Stimulated activated CD4-positive, alpha-beta T cell treated with anti-CD3 and anti-CD28 coated beads, Interleukin-12 subunit alpha, Interleukin-12 subunit beta, amount 100 ng/mL, for 48 hours (primary cell): ENCODE measurements around the gene CTNNA1.
"Not testable (repeated sequence)": the region's sequence is repeated elsewhere in the genome, so short reads cannot be mapped to it uniquely, and the experiment has no call there.

Experiments
- DNase-seq, 3 donors: peaks; one replicate each; pipeline ENCODE4 v3.0.0-alpha.2; 2020; ENCODE audit warnings: low read depth in 2 of 3, low spot score in 1 of 3

The CTNNA1 gene

DNA sequence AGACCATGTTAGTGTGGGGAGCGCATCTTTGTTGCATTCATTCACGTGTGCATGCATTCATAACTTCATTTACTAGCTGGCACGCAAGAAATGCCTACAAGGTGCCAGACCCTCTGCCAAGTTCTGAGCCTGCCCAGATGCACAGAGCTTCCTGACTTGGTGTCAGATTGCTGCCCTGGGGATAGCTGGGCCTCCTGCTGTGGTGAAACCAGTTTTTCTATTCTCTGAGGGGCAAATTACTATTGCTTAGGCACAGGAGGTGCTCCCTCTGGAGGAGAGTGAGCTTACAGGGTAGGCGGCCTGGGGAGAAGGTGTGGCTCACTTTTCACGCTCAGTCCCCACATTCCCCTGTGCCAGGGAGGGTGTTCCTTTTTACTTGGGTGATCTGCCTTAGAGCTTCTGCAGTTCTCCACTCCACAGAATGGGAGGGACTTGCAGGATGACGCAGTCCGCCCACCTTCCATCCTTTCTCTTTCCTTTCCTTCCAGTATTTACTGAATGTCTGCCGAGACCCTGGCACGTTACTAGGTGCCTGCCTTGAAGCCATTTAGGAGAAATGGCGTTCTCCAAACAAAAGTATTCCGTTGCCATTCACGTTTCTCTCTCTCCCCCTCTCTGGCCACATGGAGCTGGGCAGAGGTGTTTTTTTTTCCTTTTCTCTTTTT, 27.9 kb upstream of the CTNNA1 start:
- no peak for DNase-seq

DNA sequence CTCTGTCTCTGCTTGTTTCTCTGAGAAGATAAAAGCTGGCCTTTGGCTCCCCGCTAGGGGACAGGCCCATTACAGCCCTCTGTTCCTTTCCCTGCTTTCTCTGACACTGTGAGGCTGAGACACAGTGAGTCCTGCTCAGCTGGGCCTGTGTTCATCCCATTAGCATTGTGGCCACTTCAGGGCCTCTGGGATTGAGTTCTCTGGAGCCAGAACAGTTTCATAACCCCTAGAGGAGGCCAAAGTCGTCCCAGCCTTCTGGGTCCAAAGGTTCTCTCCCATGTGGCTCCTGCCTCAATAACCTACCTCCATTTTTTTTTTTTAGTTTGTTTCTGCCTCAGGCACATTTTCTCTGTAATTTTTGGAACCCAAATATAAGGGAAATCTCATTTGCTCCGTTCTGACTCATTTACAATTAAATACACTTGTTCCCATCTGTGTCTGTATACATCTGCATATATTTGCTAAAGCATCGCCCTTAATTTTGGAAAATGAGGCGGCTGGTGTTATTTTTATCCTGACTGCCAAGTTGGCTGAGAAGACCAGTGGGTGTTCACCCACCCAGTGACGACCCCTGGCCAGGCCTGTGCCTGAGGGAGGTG, 27.3 kb upstream of the CTNNA1 start:
- no peak for DNase-seq

DNA sequence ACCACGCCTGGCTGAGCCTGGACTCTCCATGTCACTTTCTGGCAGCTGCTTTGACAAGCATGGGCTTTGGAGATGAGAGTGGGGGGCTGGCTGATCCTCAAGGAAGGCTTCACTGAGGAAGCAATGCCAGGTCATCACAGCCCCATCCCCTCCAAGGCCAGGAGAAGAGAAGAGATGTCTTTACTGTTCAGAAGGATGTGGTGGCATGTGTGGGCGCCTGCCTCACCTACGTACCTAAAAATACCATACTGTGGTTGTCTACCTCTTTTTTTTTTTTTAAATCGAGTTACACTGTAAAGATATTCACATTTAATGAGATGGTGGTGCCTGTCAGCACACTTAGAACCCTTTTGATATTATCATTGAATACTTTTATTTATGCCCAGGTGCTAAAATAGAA, 26.4 kb upstream of the CTNNA1 start:
- no peak for DNase-seq

DNA sequence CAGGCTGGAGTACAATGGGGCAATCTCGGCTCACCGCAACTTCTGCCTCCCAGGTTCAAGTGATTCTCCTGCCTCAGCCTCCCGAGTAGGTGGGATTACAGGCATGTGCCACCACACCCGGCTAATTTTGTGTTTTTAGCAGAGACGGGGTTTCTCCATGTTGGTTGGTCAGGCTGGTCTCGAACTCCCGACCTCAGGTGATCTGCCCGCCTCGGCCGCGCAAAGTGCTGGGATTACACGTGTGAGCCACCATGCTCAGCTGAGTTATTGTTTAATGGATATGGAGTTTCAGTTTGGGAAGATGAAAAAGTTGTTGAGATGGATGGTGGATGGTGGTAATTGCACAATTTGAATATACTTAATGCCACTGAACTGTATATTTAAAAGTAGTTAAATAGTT, 22.7 kb upstream of the CTNNA1 start:
- not testable (repeated sequence) for DNase-seq

GRCh38 chr5:138732466-138732865, 20.8 kb upstream of the CTNNA1 start:
- no peak for DNase-seq

GRCh38 chr5:138732933-138733332, 20.3 kb upstream of the CTNNA1 start:
- DNase-seq = no peak

- DNase-seq = no peak
These were observed 19.7 kb upstream of the CTNNA1 start for GRCh38 chr5:138733509-138733908.

DNA sequence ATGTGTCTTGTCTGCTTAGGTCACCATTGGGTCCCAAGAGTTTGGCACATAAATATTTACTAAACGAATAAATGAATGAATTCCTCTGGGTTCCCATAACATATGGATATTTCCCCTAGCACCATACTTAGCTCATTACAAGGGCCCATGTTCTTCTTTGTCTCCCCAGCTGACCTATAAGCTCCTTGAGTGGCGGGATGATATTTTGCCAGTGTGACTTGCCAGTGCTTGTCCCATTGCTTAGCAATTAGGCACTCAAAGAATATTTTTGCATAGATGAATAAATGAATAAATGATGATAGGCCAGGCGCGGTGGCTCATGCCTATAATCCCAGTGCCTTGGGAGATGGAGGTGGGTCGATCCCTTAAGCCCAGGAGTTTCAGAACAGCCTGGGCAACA, 16.9 kb upstream of the CTNNA1 start:
- no peak for DNase-seq

GRCh38 chr5:138737494-138738265, 15.5 kb upstream of the CTNNA1 start:
- no peak for DNase-seq

GRCh38 chr5:138738399-138738798, 14.8 kb upstream of the CTNNA1 start:
- no peak for DNase-seq

GRCh38 chr5:138739938-138740337, 13.3 kb upstream of the CTNNA1 start:
- DNase-seq = no peak

GRCh38 chr5:138743484-138743883, 9.7 kb upstream of the CTNNA1 start:
- no peak for DNase-seq

DNA sequence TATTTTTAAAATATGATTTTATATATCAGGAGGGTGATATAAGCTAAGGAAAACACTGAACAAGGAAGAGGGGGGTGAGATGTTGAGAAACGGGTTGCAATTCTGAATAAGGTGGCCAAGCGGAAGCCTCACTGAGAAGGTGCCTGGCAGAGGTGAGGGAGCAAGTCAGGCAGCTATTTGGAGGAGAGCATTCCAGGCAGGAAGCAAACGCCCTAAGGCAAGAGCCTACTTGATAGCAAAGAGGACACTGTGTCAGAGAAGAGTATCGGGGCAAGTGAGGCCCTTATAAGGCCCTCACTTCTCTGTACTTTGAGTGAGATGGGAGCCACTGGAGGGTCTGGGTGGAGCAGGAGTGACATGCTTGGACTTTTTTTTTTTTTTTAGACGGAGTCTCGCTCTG, 8.0 kb upstream of the CTNNA1 start:
- no peak for DNase-seq

GRCh38 chr5:138748630-138749081, 4.6 kb upstream of the CTNNA1 start:
- DNase-seq = no peak

DNA sequence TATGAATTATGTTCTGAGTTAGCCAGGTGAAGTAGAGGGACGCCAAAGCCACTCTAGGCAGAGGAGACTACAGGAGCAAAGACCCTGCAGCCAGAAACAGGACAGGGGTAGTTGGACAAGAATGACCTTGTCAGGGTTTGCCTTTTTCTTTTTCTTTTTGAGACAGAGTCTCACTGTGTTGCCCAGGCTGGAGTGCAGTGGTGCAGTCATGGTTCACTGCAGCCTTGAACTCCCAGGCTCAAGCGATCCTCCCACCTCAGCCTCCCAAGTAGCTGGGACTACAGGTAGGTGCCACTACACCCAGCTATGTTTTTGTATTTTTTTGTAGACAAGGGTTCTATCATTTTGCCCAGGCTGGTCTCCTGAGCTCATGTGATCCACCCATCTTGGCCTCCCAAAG, 1.9 kb upstream of the CTNNA1 start:
- DNase-seq = not testable (repeated sequence)

- no peak for DNase-seq
These were observed 779 bp upstream of the CTNNA1 start for GRCh38 chr5:138752341-138752950.

GRCh38 chr5:138753794-138754698, 821 bp downstream of the CTNNA1 start:
- DNase-seq = peak; percentile 52 to 65 (median 60)

DNA sequence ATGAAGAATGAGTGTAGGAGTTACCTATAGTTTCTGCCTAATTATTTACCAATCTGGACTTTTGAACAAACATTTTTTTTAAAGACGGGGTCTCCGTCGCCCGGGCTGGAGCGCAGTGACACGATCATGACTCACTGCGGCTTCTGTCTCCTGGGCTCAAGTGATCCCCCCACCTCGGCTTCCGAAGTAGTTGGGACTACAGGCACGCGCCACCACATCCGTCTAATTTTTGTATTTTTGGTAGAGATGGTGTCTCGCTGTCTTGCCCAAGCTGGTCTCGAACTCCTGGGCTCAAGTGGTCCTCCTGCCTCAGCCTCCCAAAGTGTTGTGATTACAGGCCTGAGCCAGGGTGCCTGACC, 1.5 kb downstream of the CTNNA1 start:
- no peak for DNase-seq

GRCh38 chr5:138755084-138755748, 2.0 kb downstream of the CTNNA1 start:
- DNase-seq = no peak

DNA sequence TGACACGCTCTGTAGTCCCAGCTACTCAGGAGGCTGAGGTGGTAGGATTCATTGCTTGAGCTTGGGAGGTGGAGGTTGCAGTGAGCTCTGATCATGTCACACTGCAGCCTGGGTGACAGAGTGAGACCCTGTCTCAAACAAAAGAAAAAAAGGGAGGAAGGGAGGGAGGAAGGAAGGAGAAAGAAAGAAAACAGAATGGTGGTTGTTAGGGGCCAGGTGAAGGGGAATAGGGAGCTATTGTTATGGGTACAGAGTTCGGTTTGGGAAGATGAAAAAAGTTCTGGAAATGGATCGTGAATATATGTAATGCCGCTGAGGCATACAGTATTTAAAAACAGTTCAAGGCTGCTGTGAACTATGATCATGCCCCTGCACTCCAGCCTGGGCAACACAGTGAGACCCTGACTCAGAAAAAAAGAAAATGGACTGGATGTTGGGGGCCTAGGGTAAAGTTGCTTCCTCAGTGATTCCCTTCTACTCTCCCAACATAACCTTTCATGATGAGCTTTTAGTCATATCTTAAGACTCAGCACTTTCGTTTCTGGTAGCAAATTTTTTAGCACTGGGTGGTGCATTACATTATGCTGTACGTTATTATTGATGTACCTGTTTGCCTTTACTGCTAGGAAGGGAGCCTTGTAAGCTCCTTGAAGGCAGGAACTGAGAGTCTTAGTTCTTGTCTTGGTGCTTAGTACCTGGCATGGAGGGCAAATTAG, 4.0 kb downstream of the CTNNA1 start:
- DNase-seq = no peak
